IMR-90 (cell line): ENCODE data around the gene FHAD1. TPM values are rescaled to one million over a fixed set of nuclear protein-coding genes. Genes with fewer than 3 reads are reported as not detected.

Experiments
- ATAC-seq: fragments of 200-7000 bp; cut with Tn5 transposase; 2 replicates; pipeline ENCODE4 v1.9.1; 2020; ENCODE audit warnings: low read depth, mild to moderate bottlenecking, moderate library complexity
- BruUV-seq: library from RNA; stranded (reverse); fragments of 400-500 nt; replicated peaks from 2 replicates; lab custom pipeline; 2021; lab: Mats Ljungman, UMichigan
- CTCF ChIA-PET: fragments of 300-600 bp; formaldehyde crosslinking; extraction: SDS; loops from one replicate; lab custom pipeline; 2021; ENCODE audit warnings: antibody characterized with exemption; lab: Yijun Ruan, JAX
- POLR2A ChIA-PET: fragments of 300-600 bp; sonication (Branson Sonifier 250); formaldehyde crosslinking; loops from one replicate; lab custom pipeline; 2022; ENCODE audit warnings: antibody characterized with exemption; ENCODE audit not compliant: unreplicated experiment; lab: Charles Lee
- DNase-seq: peaks from one replicate; pipeline ENCODE4 v3.0.0; 2013
- H2AFZ ChIP-seq: replicated peaks from 2 replicates; pipeline ENCODE3; 2013; ENCODE audit warnings: low read length, mild to moderate bottlenecking; ENCODE audit not compliant: poor library complexity
- H2AK5ac ChIP-seq: 2 replicates; pipeline ENCODE4 v1.6.1; 2013; ENCODE audit warnings: low read depth, low read length, inconsistent platforms
- H2AK9ac ChIP-seq: replicated peaks from 2 replicates; pipeline ENCODE3; 2013; ENCODE audit warnings: mild to moderate bottlenecking, low read depth, low read length, moderate library complexity; ENCODE audit not compliant: poor library complexity
- H2BK120ac ChIP-seq: 2 replicates; pipeline ENCODE4 v1.6.1; 2013; ENCODE audit warnings: low read depth, low read length, inconsistent platforms
- H2BK15ac ChIP-seq: 3 replicates; pipeline ENCODE4 v1.6.1; 2013; ENCODE audit warnings: low read depth, low read length, inconsistent platforms
- H2BK20ac ChIP-seq: 2 replicates; pipeline ENCODE4 v1.6.1; 2013; ENCODE audit warnings: low read depth, mild to moderate bottlenecking, inconsistent platforms, low read length, moderate library complexity
- H2BK5ac ChIP-seq: 2 replicates; pipeline ENCODE4 v1.6.1; 2013; ENCODE audit warnings: mild to moderate bottlenecking, low read depth, low read length, inconsistent platforms; ENCODE audit not compliant: poor library complexity, severe bottlenecking
- H3K14ac ChIP-seq: replicated peaks from 2 replicates; pipeline ENCODE4 v1.6.1; 2013; ENCODE audit warnings: low read depth, low read length, inconsistent platforms
- H3K18ac ChIP-seq: 2 replicates; pipeline ENCODE4 v1.6.1; 2013; ENCODE audit warnings: low read depth, low read length, control low read depth
- H3K23ac ChIP-seq: 2 replicates; pipeline ENCODE4 v1.6.1; 2013; ENCODE audit warnings: low read depth, low read length, inconsistent platforms
- H3K27ac ChIP-seq: 2 replicates; pipeline ENCODE4 v1.5.1; 2013; ENCODE audit warnings: mild to moderate bottlenecking, control low read depth, low read length; ENCODE audit not compliant: insufficient read depth
- H3K27me3 ChIP-seq: 2 replicates; pipeline ENCODE4 v1.6.1; 2013; ENCODE audit warnings: low read length; ENCODE audit not compliant: control insufficient read depth, insufficient read depth
- H3K36me3 ChIP-seq: 2 replicates; pipeline ENCODE4 v1.6.1; 2013; ENCODE audit warnings: low read length, mixed read lengths; ENCODE audit not compliant: control insufficient read depth, insufficient read depth
- H3K4ac ChIP-seq: 2 replicates; pipeline ENCODE4 v1.6.1; 2013; ENCODE audit warnings: low read depth, low read length, inconsistent platforms
- H3K4me1 ChIP-seq: 2 replicates; pipeline ENCODE4 v1.6.1; 2013; ENCODE audit warnings: low read length, mixed read lengths; ENCODE audit not compliant: control insufficient read depth, insufficient read depth
- H3K4me2 ChIP-seq: 2 replicates; pipeline ENCODE4 v1.6.1; 2013; ENCODE audit warnings: low read depth, mild to moderate bottlenecking, control low read depth, low read length, moderate library complexity
- H3K4me3 ChIP-seq: 2 replicates; pipeline ENCODE4 v1.5.1; 2013; ENCODE audit warnings: low read depth, mild to moderate bottlenecking, control low read depth, low read length, moderate library complexity; ENCODE audit not compliant: insufficient read depth
- H3K56ac ChIP-seq: 2 replicates; pipeline ENCODE4 v1.6.1; 2013; ENCODE audit warnings: low read length, inconsistent platforms; ENCODE audit not compliant: insufficient read depth; ENCODE audit errors: extremely low read depth
- H3K79me1 ChIP-seq, 2 experiments: 2 replicates each; pipeline ENCODE4 v1.6.1; 2013; ENCODE audit warnings: low read length in 2 of 2, inconsistent platforms in 1 of 2, low read depth in 1 of 2
- H3K9ac ChIP-seq: 2 replicates; pipeline ENCODE4 v1.6.1; 2013; ENCODE audit warnings: low read depth, low read length, control low read depth
- H3K9me1 ChIP-seq: 2 replicates; pipeline ENCODE4 v1.6.1; 2013; ENCODE audit warnings: low read length, inconsistent platforms; ENCODE audit not compliant: insufficient read depth
- H3K9me3 ChIP-seq: 2 replicates; pipeline ENCODE4 v1.6.1; 2013; ENCODE audit warnings: low read length; ENCODE audit not compliant: control insufficient read depth, insufficient read depth
- H4K20me1 ChIP-seq: 2 replicates; pipeline ENCODE4 v1.6.1; 2013; ENCODE audit warnings: low read length, inconsistent platforms; ENCODE audit not compliant: insufficient read depth
- H4K5ac ChIP-seq: 2 replicates; pipeline ENCODE4 v1.6.1; 2013; ENCODE audit warnings: mild to moderate bottlenecking, low read depth, low read length, control low read depth
- H4K8ac ChIP-seq, 2 experiments: 2 replicates each; pipeline ENCODE4 v1.6.1; 2013; ENCODE audit warnings: low read depth in 2 of 2, low read length in 2 of 2, control low read depth in 1 of 2, inconsistent platforms in 1 of 2
- H4K91ac ChIP-seq: 2 replicates; pipeline ENCODE4 v1.6.1; 2013; ENCODE audit warnings: low read depth, low read length, inconsistent platforms; ENCODE audit not compliant: insufficient read depth
- CHD1 ChIP-seq: IDR thresholded peaks from 2 replicates; pipeline ENCODE4 v1.6.1; 2012; ENCODE audit warnings: low read depth, low read length, improper control_type of control experiment
- WGBS, 2 experiments: methylation state at CpG; one replicate each; pipeline versions ENCODE4 v1.1.5 to v1.1.7; 2013; ENCODE audit warnings: missing lambda C conversion rate in 2 of 2; ENCODE audit not compliant: insufficient read length in 1 of 2; ENCODE audit errors: extremely low coverage in 2 of 2; 5-methylcytosine and 5-hydroxymethylcytosine counted together
- dilution Hi-C: fragments of 300-500 bp; cut with HindIII; formaldehyde crosslinking; loops from one replicate; pipeline ENCODE4 v1.14.3; 2018; ENCODE audit warnings: low sequenced_read_pairs; ENCODE audit not compliant: unreplicated experiment
- in situ Hi-C: fragments of 300-500 bp; cut with MboI; formaldehyde crosslinking; loops from 3 replicates; pipeline ENCODE4 v1.14.3; 2019; ENCODE audit warnings: low sequenced_read_pairs, inconsistent platforms, mixed read lengths
- intact Hi-C: fragments of 100-400 bp; cut with micrococcal nuclease; formaldehyde crosslinking; loops from 2 replicates; pipeline ENCODE4 v1.10.0; 2022
- polyA plus RNA-seq, 3 experiments: library from polyadenylated mRNA; depleted of rRNA; stranded (reverse); fragments of >200 nt; gene quantifications; 2 replicates each; pipeline ENCODE4 v1.2.3, GENCODE V29; 2012; ENCODE audit warnings: low replicate concordance in 1 of 3
- total RNA-seq: library from RNA; depleted of rRNA; stranded (reverse); fragments of >200 nt; gene quantifications from 2 replicates; pipeline ENCODE4 v1.2.3, GENCODE V29; 2012

FHAD1 gene
- total and polyA plus RNA-seq, 2 of the 4 experiments (the other 2 are of a cell fraction): not detected

DNA sequence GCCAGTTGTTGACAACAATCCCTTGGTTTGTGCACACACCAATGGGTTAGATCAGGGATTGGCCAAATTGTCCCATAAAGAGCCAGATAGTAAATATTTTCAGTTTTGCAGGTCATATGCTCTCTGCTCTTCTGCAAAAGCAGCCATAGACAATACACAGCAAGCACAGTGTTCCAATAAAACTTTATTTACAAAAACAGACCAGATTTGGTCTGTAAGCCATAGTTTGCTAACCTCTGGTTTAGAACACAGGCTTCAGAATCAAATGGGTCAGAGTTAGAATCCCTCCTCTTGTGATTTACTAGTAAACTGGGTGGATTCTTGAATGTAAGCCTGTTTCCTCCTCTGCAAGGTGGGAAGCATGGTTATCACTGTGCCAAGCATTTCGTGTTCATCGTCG, 97.4 kb downstream of the FHAD1 start:
- Histone ChIP-seq H3K79me1 (no peaks in the 10 kb centered on the region), H3K14ac (no peak overlapping the region), H3K9ac (no peak overlapping the region), H2AFZ (no peak overlapping the region), H2AK5ac (0 out of 2 replicates have a peak overlapping the region, but pooled peaks have one; percentile 11), H2BK20ac (no peak overlapping the region), H3K56ac (no peak overlapping the region), H3K4me3 (no peak overlapping the region), H3K36me3 (no peaks in the 10 kb centered on the region), H3K27me3 (no peaks in the 10 kb centered on the region), H3K4me1 (peaks cover 6% of the 10 kb centered on the region), H2BK120ac (no peak overlapping the region), H4K8ac (no peak overlapping the region), H2AK9ac (no peak overlapping the region), H3K23ac (no peak overlapping the region), H2BK15ac (0 out of 3 replicates have a peak overlapping the region, but pooled peaks have one; percentile 27), H3K9me3 (0 out of 2 replicates have a peak, but pooled peaks cover 2% of the 10 kb centered on the region), H3K9me1 (no peaks in the 10 kb centered on the region), H3K18ac (no peak overlapping the region), H4K91ac (no peak overlapping the region), H3K4ac (no peak overlapping the region; the same call in 1 of the 2 replicates), H4K20me1 (no peaks in the 10 kb centered on the region), H4K5ac (no peak overlapping the region), H3K27ac (no peak overlapping the region), H3K4me2 (no peak overlapping the region), H2BK5ac (no peak overlapping the region)
- CTCF ChIA-PET: no interaction called here
- WGBS, 2 experiments: no CpG with 5 or more reads among the region's 3 CpGs
- no peak for DNase-seq
- BruUV-seq: no TSS peak
- in situ Hi-C loops: loop anchor here (5.0 kb wide), 1 partner anchor 68 kb away; no protein-coding TSS in a partner anchor
- intact Hi-C loops: no loop called here
- POLR2A ChIA-PET: no interaction called here
- TF ChIP-seq CHD1: no peak
- ATAC-seq: no peak
- dilution Hi-C loops: no loop called here
